KOPT-K1 (cell line): ENCODE measurements around the gene ZNF41.
"Not testable (repeated sequence)": the region's sequence is repeated elsewhere in the genome, so short reads cannot be mapped to it uniquely, and the experiment has no call there.

ENCODE experiments used
- H3K27ac ChIP-seq: fragments of 200-600 bp; sonication (generic); 2 replicates; pipeline ENCODE4 v1.5.1; 2016; ENCODE audit warnings: antibody characterized with exemption, mild to moderate bottlenecking, low read depth, low read length; ENCODE audit not compliant: poor library complexity, severe bottlenecking
- H3K36me3 ChIP-seq: fragments of 200-600 bp; sonication (generic); 2 replicates; pipeline ENCODE4 v1.5.1; 2017; ENCODE audit warnings: antibody characterized with exemption, mild to moderate bottlenecking, low read length, moderate library complexity; ENCODE audit not compliant: insufficient read depth
- H3K9me3 ChIP-seq: fragments of 200-600 bp; sonication (generic); 2 replicates; pipeline ENCODE4 v1.5.1; 2017; ENCODE audit warnings: antibody characterized with exemption, low read length, mild to moderate bottlenecking; ENCODE audit not compliant: insufficient read depth, poor library complexity, severe bottlenecking

The ZNF41 gene

DNA sequence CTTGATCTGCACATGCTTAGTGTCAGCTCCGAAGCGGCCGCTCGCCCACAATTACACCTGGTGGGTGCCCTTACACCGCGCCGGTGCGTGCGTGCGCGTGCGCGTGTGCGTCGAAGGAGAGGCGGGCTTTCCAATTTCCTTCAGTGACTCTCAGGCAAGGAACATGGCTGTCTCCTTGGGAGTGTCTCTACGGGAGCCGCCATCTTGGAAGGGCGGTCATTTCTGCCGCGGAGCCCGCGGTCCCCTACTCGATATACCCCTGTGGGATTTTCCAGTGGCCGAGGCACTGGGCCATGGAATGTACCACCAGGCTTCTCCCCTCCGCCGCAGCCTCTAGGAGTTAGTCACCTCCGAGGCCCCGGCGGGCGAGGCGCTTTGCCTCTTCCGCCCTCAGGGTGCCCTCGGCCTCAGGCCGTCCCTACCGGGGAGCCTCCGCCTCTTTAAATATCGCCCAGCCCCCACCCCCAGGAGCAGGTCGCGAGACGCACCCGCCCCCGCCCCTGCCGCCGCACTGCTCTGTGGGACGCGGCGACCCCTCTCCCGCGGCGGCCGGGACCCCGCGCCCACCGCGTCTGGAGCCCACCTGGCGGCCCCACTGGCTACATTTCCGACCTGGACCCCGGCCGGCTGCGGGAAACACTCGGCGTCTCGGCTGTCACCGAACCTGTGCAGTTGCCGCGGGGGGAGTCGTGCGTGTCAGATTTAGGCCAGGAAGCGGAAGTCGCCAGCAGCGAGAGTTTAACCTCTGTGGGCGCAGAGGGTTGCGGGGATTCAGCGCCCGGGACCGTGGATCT lies at the start of gene ZNF41:
Gene ZNF41, minus strand, starts transcription at position 711 of the 794 bp plus-strand sequence. CDS start 15,741 bp downstream, outside the sequence.
- H3K27ac ChIP-seq = peak within 1 kb of the TSS; percentile 93
- H3K36me3 ChIP-seq = no peaks in the 10 kb centered on the region
- H3K9me3 ChIP-seq = no peaks in the 10 kb centered on the region

DNA sequence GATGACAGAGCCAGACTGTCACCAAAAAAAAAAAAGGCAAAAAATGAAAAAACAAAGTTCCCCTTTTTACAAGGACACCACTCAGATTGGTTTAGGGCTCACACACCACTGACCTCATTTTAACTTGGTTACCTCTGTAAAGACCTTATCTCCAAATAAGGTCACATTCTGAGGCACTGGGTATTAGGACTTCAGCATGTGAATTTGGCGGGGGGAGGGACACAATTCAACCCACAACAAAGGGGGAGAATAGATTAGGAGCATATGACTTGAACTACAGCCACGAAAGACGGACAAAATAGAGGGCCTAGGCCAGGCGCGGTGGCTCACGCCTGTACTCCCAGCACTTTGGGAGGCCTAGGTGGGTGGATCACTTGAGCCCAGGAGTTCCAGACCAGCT lies 47.0 kb upstream of the ZNF41 start:
- Histone ChIP-seq H3K27ac (no peak overlapping the region), H3K36me3 (no peaks in the 10 kb centered on the region), H3K9me3 (no peaks in the 10 kb centered on the region)

DNA sequence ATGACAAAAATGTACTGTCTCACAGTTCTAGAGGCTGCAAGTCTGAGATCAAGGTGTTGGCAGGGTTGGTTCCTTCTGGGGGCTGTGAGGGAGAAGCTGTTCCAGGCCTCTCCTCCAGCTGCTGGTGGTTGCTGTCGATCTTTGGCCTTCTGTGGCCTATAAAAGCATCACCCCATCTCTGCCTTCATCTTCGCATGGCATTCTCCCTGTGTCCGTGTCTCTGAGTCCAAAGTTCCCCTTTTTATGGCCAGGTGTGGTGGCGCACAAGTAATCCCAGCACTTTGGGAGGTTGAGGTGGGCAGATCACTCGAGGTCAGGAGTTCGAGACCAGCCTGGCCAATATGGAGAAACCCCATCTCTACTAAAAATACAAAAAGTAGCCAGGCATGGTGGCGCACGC lies 46.5 kb upstream of the ZNF41 start:
- H3K9me3 ChIP-seq = no peaks in the 10 kb centered on the region
- H3K27ac ChIP-seq = no peak overlapping the region
- no peaks in the 10 kb centered on the region for H3K36me3 ChIP-seq

GRCh38 chrX:47523713-47524166 lies 40.7 kb upstream of the ZNF41 start:
- Histone ChIP-seq H3K36me3 (no peaks in the 10 kb centered on the region), H3K9me3 (no peaks in the 10 kb centered on the region), H3K27ac (peak overlapping the region; percentile 55)

GRCh38 chrX:47523297-47523696 lies 40.3 kb upstream of the ZNF41 start:
- H3K9me3 ChIP-seq = no peaks in the 10 kb centered on the region
- H3K36me3 ChIP-seq = no peaks in the 10 kb centered on the region
- H3K27ac ChIP-seq = peak overlapping the region; percentile 55

GRCh38 chrX:47518144-47518543 lies 35.1 kb upstream of the ZNF41 start:
- Histone ChIP-seq H3K9me3 (no peaks in the 10 kb centered on the region), H3K27ac (no peak overlapping the region)

GRCh38 chrX:47515941-47516665 lies 33.1 kb upstream of the ZNF41 start:
- Histone ChIP-seq H3K27ac (no peak overlapping the region), H3K36me3 (no peaks in the 10 kb centered on the region), H3K9me3 (no peaks in the 10 kb centered on the region)

More at GRCh38 chrX:47518144-47518543, 35.1 kb upstream of the ZNF41 start:
- H3K36me3 ChIP-seq = no peaks in the 10 kb centered on the region

DNA sequence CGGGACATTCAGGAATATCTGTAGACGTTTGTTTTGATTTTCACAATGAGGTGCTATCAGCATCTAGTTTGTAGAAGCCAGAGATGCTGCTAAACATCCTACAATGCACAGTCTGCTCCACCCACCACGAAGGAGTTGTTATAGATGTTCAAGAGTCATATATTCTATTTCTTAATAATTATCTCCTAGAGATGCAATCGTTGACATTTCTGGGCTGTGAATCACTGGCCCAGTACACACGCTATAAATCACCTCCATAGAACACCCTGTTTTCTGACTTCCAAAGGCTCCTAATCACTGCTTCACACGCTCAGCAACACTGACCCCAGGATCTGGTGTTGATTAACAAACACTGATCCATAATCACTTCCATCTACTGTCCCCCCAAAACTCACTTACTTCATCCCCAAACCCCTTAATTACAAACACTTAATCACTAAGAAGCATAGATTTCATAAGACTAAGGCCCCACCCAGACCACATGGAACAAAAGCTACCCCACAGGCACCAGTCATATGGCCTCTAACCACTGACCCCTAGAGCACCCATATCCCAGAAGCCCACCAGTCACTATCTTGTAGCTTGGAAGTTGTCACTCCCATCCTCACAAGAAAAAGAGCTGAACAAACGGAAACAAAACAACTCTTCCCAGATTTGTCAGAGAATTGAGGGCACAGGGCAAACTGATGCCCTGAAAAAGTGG lies 31.7 kb upstream of the ZNF41 start:
- H3K27ac ChIP-seq = no peak overlapping the region
- H3K9me3 ChIP-seq = no peaks in the 10 kb centered on the region
- H3K36me3 ChIP-seq = no peaks in the 10 kb centered on the region

GRCh38 chrX:47513034-47513965 lies 30.3 kb upstream of the ZNF41 start:
- not testable (repeated sequence) for H3K9me3 ChIP-seq, H3K36me3 ChIP-seq
- H3K27ac ChIP-seq = peak overlapping the region; percentile 44

DNA sequence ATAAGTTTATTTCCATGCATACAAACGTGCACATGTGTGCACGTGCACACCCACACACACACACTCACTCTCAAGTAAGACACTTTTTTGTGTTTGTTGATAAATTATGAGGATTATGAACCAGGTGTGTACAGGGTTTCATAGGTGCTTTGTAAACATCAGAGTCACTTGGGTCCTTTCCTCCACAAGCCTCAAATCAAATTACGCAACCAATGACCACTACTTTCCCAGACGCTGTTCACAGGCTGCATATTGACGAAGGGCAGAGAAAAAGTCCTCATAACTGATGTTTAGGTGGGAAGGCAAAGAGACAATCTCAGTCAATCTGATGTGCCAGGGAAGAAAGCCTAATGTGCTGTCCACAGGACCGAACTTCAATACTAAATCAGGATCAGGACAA lies 29.4 kb upstream of the ZNF41 start:
- not testable (repeated sequence) for H3K27ac ChIP-seq, H3K36me3 ChIP-seq, H3K9me3 ChIP-seq

DNA sequence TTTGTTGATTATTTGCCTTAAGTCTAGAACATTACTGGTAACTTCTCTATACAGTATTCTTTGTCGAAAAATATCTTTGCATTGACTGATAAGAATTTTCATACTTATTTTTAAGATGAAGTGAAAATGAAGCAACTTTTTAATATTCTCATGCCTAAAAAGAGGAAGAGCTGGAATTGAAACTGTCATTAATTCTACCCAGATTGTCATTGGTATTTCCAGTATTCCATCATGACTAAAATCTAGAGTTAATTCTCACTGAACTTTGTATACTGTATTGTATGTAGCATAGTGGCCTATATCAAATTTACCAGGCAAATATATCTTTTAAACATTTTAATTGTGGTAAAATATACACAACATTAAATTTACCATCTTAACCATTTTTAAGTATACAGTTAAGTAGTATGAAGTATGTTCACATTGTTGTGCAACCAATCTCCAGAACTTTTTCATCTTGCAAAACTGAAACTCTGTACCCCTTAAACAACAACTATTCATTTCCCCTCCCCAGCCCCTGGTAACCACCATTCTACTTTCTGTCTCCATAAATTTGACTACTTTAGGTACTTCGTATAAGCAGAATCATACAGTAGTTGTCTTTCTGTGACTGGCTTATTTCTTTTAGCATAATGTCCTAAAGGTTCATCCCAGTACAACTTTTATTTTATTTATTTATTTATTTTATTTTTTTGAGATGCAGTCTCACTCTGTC lies 24.3 kb upstream of the ZNF41 start:
- H3K9me3 ChIP-seq = no peaks in the 10 kb centered on the region
- no peaks in the 10 kb centered on the region for H3K36me3 ChIP-seq
- H3K27ac ChIP-seq = no peak overlapping the region

- Histone ChIP-seq H3K36me3 (no peaks in the 10 kb centered on the region), H3K27ac (no peak overlapping the region), H3K9me3 (no peaks in the 10 kb centered on the region)
Measured at GRCh38 chrX:47503151-47503550, 20.1 kb upstream of the ZNF41 start.

DNA sequence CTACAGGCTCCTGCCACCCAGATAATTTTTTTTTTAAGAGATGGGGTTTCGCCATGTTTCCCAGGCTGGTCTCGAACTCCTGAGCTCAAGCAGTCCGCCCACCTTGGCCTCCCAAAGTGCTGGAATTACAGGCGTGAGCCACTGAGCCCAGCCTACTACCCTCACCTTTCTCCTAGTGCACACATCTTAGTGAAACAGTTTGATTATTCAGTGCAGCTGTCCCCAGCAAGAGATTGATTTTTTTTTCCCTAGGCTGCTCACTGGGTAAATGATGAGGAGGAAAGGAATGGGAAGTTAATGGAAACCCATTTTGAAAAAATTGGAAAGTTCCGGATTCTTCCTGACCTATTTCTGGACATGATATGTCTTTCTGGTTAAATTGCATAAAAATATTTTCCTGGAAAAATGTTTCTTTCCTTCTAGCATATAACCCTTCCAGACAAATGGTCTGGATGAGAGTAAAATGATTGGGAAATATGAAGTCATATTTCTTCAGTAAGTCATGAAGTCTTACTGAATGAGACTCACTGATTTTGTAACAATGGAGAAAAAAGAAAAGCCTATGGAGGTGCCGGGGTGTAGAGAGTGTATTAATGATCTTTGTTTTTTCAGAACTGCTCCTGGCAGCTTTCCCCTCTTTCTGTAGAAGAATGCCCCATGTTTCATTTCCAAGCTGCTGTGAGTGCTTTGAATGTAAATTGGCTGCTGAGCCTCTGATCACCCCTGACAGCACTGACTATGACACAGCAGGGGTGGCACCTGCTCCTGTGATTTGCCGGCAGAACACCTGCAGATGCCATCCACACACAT lies 19.5 kb upstream of the ZNF41 start:
- Histone ChIP-seq H3K36me3 (no peaks in the 10 kb centered on the region), H3K27ac (no peak overlapping the region), H3K9me3 (no peaks in the 10 kb centered on the region)
